HG03521 (cell line): ENCODE results near the gene OR51G2.

Experiments used
- ATAC-seq: cut with Tn5 transposase; IDR thresholded peaks from one replicate; pipeline ENCODE4 v1.9.1; 2021; ENCODE audit warnings: mild to moderate bottlenecking, moderate library complexity; ENCODE audit not compliant: unreplicated experiment

The OR51G2 gene

DNA sequence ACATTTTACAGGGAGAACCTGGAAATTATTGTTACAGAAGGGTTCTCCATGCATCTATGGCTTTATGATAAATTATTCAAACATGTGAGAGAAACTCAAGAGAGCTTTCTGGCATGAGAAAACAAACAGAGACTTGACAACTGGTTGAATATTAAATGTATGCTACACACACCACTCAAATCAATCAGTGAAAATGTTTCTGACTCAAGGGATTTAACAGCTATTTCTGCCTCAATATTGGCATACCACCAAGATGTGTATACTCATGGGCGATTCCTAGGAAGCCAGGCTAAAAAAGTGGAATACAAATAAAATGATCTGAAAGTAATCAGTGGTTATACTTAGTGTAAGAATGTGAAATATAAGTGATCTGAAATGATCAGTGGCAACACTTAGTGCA, 53.3 kb downstream of the OR51G2 start:
- no peak for ATAC-seq

DNA sequence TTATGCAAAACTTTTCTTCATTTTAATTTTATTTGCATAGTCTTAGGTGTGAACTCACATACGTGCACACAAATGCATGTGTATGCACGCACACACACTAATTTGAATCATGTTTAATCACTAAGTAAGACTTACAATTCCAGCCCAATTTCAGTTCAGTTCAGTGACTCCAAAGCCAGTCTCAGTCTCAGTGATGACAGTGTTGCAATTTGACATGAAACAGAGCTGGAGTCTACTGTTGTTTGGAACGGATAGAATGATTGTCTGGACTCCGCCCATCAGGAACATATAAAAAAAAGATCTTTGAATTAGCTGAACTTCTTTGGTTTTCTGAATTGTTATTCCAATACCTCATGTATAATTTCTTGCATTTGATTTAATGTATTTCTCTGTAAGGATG, 55.3 kb downstream of the OR51G2 start:
- no peak for ATAC-seq
